SU-DHL-6 (cell line): ENCODE results near the gene KCNK15.

Experiments used
- CTCF ChIP-seq: fragments of 200-600 bp; sonication (generic); IDR thresholded peaks from one replicate; pipeline ENCODE4 v1.5.1; 2017; ENCODE audit warnings: antibody characterized with exemption, mild to moderate bottlenecking, low read length, moderate library complexity; ENCODE audit not compliant: insufficient read depth, poor library complexity, severe bottlenecking
- EZH2phosphoT487 ChIP-seq: fragments of 200-600 bp; sonication (generic), shearing (Covaris generic); conservative IDR thresholded peaks from 2 replicates; pipeline ENCODE4 v1.6.1; 2018; ENCODE audit warnings: mild to moderate bottlenecking, antibody characterized with exemption, low read length, moderate library complexity, mixed read lengths

- no peak for TF ChIP-seq EZH2phosphoT487
- no peak for TF ChIP-seq CTCF
Measured at GRCh38 chr20:44701118-44701857, 44.4 kb upstream of the KCNK15 start.
